ENCODE data around the gene IPO13. TPM values are rescaled to one million over a fixed set of nuclear protein-coding genes. Genes with fewer than 3 reads are reported as not detected.

The IPO13 gene
- total RNA-seq, 1 experiment from 2014 or later, result 24.2 TPM

- Mint-ChIP-seq H3K9me3 (ENCODE audit: low read depth, unreplicated experiment) (no peaks in the 10 kb centered on the region), H3K4me3 (ENCODE audit: low read depth, unreplicated experiment) (no peak overlapping the region), H3K27me3 (ENCODE audit: unreplicated experiment) (peaks cover 9% of the 10 kb centered on the region), H3K4me1 (ENCODE audit: low read depth, unreplicated experiment) (no peaks in the 10 kb centered on the region), H3K27ac (ENCODE audit: unreplicated experiment) (no peak overlapping the region), H3K36me3 (ENCODE audit: insufficient read depth, unreplicated experiment) (no peaks in the 10 kb centered on the region)
- no TSS peak for BruUV-seq (replicated peaks)
- intact Hi-C loops (cut with micrococcal nuclease; ENCODE audit: unreplicated experiment), result no loop called here
- CTCF ChIA-PET, result no interaction called here
- no peak for DNase-seq
- no peak for TF ChIP-seq CTCF (IDR thresholded peaks at IDR 0.05; ENCODE audit: unreplicated experiment)
Measured at GRCh38 chr1:43901196-43901961, 45.4 kb upstream of the IPO13 start.

- intact Hi-C loops (cut with micrococcal nuclease; ENCODE audit: unreplicated experiment), result no loop called here
- Mint-ChIP-seq H3K9me3 (ENCODE audit: low read depth, unreplicated experiment) (no peaks in the 10 kb centered on the region), H3K27ac (ENCODE audit: unreplicated experiment) (no peak overlapping the region), H3K4me1 (ENCODE audit: low read depth, unreplicated experiment) (no peaks in the 10 kb centered on the region), H3K4me3 (ENCODE audit: low read depth, unreplicated experiment) (no peak overlapping the region), H3K27me3 (ENCODE audit: unreplicated experiment) (peaks cover 17% of the 10 kb centered on the region), H3K36me3 (ENCODE audit: insufficient read depth, unreplicated experiment) (no peaks in the 10 kb centered on the region)
- no peak for DNase-seq
- no peak for TF ChIP-seq CTCF (IDR thresholded peaks at IDR 0.05; ENCODE audit: unreplicated experiment)
- CTCF ChIA-PET, result no interaction called here
- no TSS peak for BruUV-seq (replicated peaks)
Measured at GRCh38 chr1:43902058-43902831, 44.5 kb upstream of the IPO13 start.

GRCh38 chr1:43904660-43905551 lies 41.8 kb upstream of the IPO13 start:
- Mint-ChIP-seq H3K4me3 (ENCODE audit: low read depth, unreplicated experiment) (no peak overlapping the region), H3K36me3 (ENCODE audit: insufficient read depth, unreplicated experiment) (no peaks in the 10 kb centered on the region), H3K27ac (ENCODE audit: unreplicated experiment) (no peak overlapping the region), H3K27me3 (ENCODE audit: unreplicated experiment) (peaks cover 17% of the 10 kb centered on the region), H3K9me3 (ENCODE audit: low read depth, unreplicated experiment) (no peaks in the 10 kb centered on the region), H3K4me1 (ENCODE audit: low read depth, unreplicated experiment) (no peaks in the 10 kb centered on the region)
- BruUV-seq (replicated peaks), result no TSS peak
- CTCF ChIA-PET, result no interaction called here
- DNase-seq, result no peak
- TF ChIP-seq CTCF (IDR thresholded peaks at IDR 0.05; ENCODE audit: unreplicated experiment), result no peak
- intact Hi-C loops (cut with micrococcal nuclease; ENCODE audit: unreplicated experiment), result no loop called here

GRCh38 chr1:43908226-43908625 lies 38.5 kb upstream of the IPO13 start:
- TF ChIP-seq CTCF (IDR thresholded peaks at IDR 0.05; ENCODE audit: unreplicated experiment), result no peak
- Mint-ChIP-seq H3K9me3 (ENCODE audit: low read depth, unreplicated experiment) (no peaks in the 10 kb centered on the region), H3K4me1 (ENCODE audit: low read depth, unreplicated experiment) (no peaks in the 10 kb centered on the region), H3K27me3 (ENCODE audit: unreplicated experiment) (peaks cover 17% of the 10 kb centered on the region), H3K36me3 (ENCODE audit: insufficient read depth, unreplicated experiment) (no peaks in the 10 kb centered on the region), H3K4me3 (ENCODE audit: low read depth, unreplicated experiment) (no peak overlapping the region), H3K27ac (ENCODE audit: unreplicated experiment) (no peak overlapping the region)
- CTCF ChIA-PET, result interaction anchor here (0.7 kb wide), 1 partner anchor 55 kb away, joined by 4 read pairs; no protein-coding TSS in a partner anchor
- DNase-seq, result no peak
- BruUV-seq (replicated peaks), result no TSS peak
- intact Hi-C loops (cut with micrococcal nuclease; ENCODE audit: unreplicated experiment), result no loop called here
